Type B pancreatic cell (in vitro differentiated cells): ENCODE results near the gene PRKRIP1. TPM values are rescaled to one million over a fixed set of nuclear protein-coding genes. Genes with fewer than 3 reads are reported as not detected.
A peak's percentile ranks its signal among the peaks of the same experiment; 100 is the strongest.

Experiments used
- DNase-seq: peaks from one replicate; pipeline ENCODE4 v3.0.0; 2021; ENCODE audit warnings: mixed read lengths; ENCODE audit not compliant: unreplicated experiment; ENCODE audit errors: extremely low spot score
- H3K27ac Mint-ChIP-seq: 2 replicates; pipeline ENCODE4 v1.8.0; 2021; ENCODE audit warnings: mild to moderate bottlenecking, mixed read lengths
- H3K27me3 Mint-ChIP-seq: 2 replicates; pipeline ENCODE4 v1.8.0; 2021; ENCODE audit warnings: mixed read lengths
- H3K36me3 Mint-ChIP-seq: 2 replicates; pipeline ENCODE4 v1.8.0; 2021; ENCODE audit warnings: mixed read lengths
- H3K4me1 Mint-ChIP-seq: one replicate; pipeline ENCODE4 v1.8.0; 2021; ENCODE audit warnings: mixed read lengths; ENCODE audit not compliant: unreplicated experiment
- H3K4me3 Mint-ChIP-seq: 2 replicates; pipeline ENCODE4 v1.8.0; 2021; ENCODE audit warnings: mild to moderate bottlenecking, mixed read lengths
- H3K9me3 Mint-ChIP-seq: 2 replicates; pipeline ENCODE4 v1.8.0; 2021; ENCODE audit warnings: mixed read lengths
- total RNA-seq: library from RNA; stranded (reverse); gene quantifications from 2 replicates; pipeline ENCODE4 v1.2.1, GENCODE V29; 2021; ENCODE audit warnings: low replicate concordance
- TF ChIP-seq, protein P1 (sequence below): fragments of 200-600 bp; sonication (generic); conservative IDR thresholded peaks from 2 replicates; pipeline ENCODE4 v1.5.0; 2021; ENCODE audit warnings: antibody characterized with exemption, mild to moderate bottlenecking

Gene PRKRIP1
- total RNA-seq, 1 donor from 2014 or later: 34.0 TPM

DNA sequence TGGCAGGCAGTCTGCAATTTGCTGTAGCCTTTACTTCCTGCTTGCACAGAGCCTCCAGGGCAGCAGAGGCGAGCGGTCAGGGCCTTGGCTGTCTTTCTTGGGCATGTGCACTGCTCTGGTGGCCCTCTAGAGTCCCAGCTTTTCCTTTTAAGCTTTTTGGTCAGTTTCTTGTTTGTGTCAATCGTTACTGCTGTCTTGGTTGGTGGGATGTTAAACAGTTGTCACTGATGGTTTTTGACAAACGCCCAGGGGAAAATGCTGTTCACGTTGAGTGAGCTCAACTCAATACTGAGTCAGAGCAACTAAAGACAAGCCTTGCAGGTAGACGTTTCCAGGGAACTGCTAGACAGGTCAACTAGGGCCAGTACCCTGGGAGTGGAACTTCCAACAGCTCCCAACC, 14.0 kb downstream of the PRKRIP1 start:
- no peaks in the 10 kb centered on the region for H3K27me3 Mint-ChIP-seq
- no peaks in the 10 kb centered on the region for H3K9me3 Mint-ChIP-seq
- H3K4me1 Mint-ChIP-seq: no peaks in the 10 kb centered on the region
- peak overlapping the region; percentile 5 for H3K27ac Mint-ChIP-seq
- H3K36me3 Mint-ChIP-seq: peaks cover 45% of the 10 kb centered on the region
- DNase-seq: no peak
- H3K4me3 Mint-ChIP-seq: no peak overlapping the region
- TF ChIP-seq, protein P1, sequence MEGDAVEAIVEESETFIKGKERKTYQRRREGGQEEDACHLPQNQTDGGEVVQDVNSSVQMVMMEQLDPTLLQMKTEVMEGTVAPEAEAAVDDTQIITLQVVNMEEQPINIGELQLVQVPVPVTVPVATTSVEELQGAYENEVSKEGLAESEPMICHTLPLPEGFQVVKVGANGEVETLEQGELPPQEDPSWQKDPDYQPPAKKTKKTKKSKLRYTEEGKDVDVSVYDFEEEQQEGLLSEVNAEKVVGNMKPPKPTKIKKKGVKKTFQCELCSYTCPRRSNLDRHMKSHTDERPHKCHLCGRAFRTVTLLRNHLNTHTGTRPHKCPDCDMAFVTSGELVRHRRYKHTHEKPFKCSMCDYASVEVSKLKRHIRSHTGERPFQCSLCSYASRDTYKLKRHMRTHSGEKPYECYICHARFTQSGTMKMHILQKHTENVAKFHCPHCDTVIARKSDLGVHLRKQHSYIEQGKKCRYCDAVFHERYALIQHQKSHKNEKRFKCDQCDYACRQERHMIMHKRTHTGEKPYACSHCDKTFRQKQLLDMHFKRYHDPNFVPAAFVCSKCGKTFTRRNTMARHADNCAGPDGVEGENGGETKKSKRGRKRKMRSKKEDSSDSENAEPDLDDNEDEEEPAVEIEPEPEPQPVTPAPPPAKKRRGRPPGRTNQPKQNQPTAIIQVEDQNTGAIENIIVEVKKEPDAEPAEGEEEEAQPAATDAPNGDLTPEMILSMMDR: no peak

DNA sequence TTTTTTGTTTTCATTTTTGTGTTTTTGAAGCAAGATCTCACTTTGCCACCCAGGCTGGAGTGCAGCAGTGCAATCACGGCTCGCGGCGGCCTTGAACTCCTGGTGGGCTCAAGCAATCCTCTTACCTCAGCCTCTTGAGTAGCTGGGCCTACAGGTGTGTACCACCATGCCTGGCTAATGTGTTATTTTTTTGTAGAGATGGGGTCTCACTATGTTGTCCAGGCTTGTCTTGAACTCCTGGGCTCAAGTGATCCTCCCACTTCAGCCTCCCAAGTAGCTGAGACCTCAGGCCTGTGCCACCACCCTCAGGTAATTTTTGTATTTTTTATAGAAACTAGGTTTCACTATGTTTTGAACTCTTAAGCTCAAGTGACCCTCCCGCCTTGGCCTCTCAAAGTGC, 14.8 kb downstream of the PRKRIP1 start:
- no peak overlapping the region for H3K4me3 Mint-ChIP-seq
- H3K9me3 Mint-ChIP-seq: no peaks in the 10 kb centered on the region
- H3K36me3 Mint-ChIP-seq: peaks cover 42% of the 10 kb centered on the region
- H3K27ac Mint-ChIP-seq: no peak overlapping the region
- H3K4me1 Mint-ChIP-seq: no peaks in the 10 kb centered on the region
- TF ChIP-seq, protein P1: no peak
- DNase-seq: no peak
- H3K27me3 Mint-ChIP-seq: no peaks in the 10 kb centered on the region

DNA sequence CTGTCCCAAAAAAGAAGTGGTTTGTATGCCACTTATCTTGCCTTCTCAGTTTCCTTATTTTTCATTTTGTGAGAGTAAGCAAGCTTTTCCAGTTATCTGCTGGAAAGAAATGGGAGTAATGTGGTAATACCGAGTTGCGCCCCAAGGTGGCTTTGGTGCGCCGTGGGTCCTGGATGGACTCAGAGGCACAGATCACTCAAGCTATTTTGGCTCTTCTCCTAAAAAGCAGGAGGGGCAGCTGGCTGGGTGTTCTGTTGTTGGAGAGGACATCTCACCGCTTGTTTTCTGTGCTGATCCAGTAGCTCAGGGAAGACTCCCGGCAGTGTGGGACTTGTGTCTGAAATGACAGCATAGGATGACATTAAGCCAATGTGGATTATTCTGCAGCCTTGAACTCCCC, 16.4 kb downstream of the PRKRIP1 start:
- Mint-ChIP-seq H3K27ac (no peak overlapping the region), H3K4me3 (no peak overlapping the region), H3K36me3 (peaks cover 35% of the 10 kb centered on the region), H3K27me3 (no peaks in the 10 kb centered on the region), H3K4me1 (no peaks in the 10 kb centered on the region), H3K9me3 (no peaks in the 10 kb centered on the region)
- DNase-seq: no peak
- TF ChIP-seq, protein P1: peak; percentile 63

DNA sequence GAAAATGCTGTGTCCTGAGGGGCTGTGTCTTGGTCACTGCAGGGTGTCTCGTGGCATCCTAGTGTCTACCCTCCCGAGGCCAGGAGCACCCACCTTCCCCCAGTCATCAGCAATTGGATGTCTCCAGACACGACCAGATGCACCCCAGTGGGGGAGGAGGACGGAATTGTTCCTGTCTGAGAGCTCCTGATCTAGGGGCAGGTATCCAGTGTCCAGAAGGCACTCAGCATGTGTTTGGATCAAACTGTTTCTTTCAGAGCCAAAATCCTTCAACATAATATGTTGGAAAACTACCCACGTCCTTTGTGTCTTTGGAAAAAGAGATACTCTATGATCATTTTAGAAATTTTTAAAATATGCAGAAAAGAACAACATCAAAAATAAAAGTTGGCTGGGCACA, 16.9 kb downstream of the PRKRIP1 start:
- Mint-ChIP-seq H3K4me3 (no peak overlapping the region), H3K27me3 (no peaks in the 10 kb centered on the region), H3K27ac (no peak overlapping the region), H3K9me3 (no peaks in the 10 kb centered on the region), H3K36me3 (peaks cover 30% of the 10 kb centered on the region), H3K4me1 (no peaks in the 10 kb centered on the region)
- TF ChIP-seq, protein P1: no peak
- no peak for DNase-seq

DNA sequence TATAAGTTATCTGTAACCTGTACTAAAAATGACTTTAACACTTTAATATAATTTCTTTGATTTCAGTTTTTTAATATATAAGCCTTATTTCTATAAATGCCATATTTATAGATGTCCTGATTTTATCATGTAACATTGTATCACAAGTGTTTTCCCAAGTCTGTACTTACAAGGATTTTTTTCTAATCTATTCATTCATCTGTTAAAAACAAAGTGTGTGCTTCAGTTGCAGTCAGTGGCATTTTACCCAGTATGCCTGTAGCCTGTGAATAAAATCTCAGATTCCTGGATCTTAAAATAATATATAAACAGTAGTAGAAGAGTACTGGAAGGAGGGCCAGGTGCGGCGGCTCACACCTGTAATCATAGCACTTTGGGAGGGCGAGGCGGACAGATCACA, 17.4 kb downstream of the PRKRIP1 start:
- TF ChIP-seq, protein P1: no peak
- no peak overlapping the region for H3K4me3 Mint-ChIP-seq
- H3K9me3 Mint-ChIP-seq: no peaks in the 10 kb centered on the region
- H3K4me1 Mint-ChIP-seq: no peaks in the 10 kb centered on the region
- DNase-seq: no peak
- H3K27ac Mint-ChIP-seq: no peak overlapping the region
- peaks cover 28% of the 10 kb centered on the region for H3K36me3 Mint-ChIP-seq
- H3K27me3 Mint-ChIP-seq: no peaks in the 10 kb centered on the region

DNA sequence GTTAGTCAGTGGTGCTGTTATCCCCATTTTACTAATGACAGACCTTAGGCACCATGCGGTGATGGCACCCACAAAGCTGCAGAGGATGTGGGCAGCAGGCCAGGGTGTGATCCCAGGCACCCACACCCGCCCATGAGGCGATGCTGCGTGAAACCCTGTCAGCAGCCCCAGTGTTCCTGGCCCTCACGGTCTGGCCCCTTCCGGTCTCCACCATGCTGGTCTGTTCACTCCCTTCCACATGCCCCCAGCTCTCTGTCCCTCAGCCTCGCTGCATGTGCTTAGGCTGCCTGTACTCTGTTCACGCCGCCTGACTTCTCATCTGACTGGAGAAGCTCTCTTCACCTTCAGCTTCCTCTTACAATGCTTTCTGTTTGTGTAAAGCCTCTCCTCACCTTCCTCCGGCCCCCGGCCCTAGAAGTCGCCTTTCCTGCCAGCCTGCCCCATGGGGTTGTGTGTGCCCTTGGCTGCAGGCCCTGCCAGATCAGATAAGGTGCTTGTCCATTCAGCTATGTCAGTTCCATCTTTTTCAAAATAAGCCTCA, 19.6 kb downstream of the PRKRIP1 start:
- no peaks in the 10 kb centered on the region for H3K9me3 Mint-ChIP-seq
- no peak overlapping the region for H3K4me3 Mint-ChIP-seq
- TF ChIP-seq, protein P1: no peak
- no peaks in the 10 kb centered on the region for H3K27me3 Mint-ChIP-seq
- H3K27ac Mint-ChIP-seq: no peak overlapping the region
- H3K36me3 Mint-ChIP-seq: peaks cover 19% of the 10 kb centered on the region
- H3K4me1 Mint-ChIP-seq: no peaks in the 10 kb centered on the region
- DNase-seq: no peak
